MM.1S (cell line): ENCODE measurements around the gene CASR.

Experiments
- DNase-seq: peaks from one replicate; pipeline ENCODE4 v3.0.0-alpha.2; 2015
- H2AFZ ChIP-seq: fragments of 300-600 bp; sonication (generic); 2 replicates; pipeline ENCODE4 v1.6.0; 2016; ENCODE audit warnings: antibody characterized with exemption, low read length
- H3F3A ChIP-seq: fragments of 300-600 bp; sonication (generic); 2 replicates; pipeline ENCODE4 v1.6.1; 2016; ENCODE audit warnings: mild to moderate bottlenecking, antibody characterized with exemption, low read length, moderate library complexity, mixed read lengths; ENCODE audit not compliant: insufficient read depth
- H3K27ac ChIP-seq: fragments of 300-600 bp; sonication (generic); 2 replicates; pipeline ENCODE4 v1.5.1; 2016; ENCODE audit warnings: mild to moderate bottlenecking, low read length
- H3K27me3 ChIP-seq: fragments of 300-600 bp; sonication (generic); replicated peaks from 2 replicates; pipeline ENCODE4 v1.6.0; 2016; ENCODE audit warnings: low read length; ENCODE audit not compliant: insufficient read depth
- H3K36me3 ChIP-seq: fragments of 300-600 bp; sonication (generic); replicated peaks from 2 replicates; pipeline ENCODE4 v1.6.1; 2016; ENCODE audit warnings: mild to moderate bottlenecking, low read length, mixed read lengths; ENCODE audit not compliant: insufficient read depth
- H3K4me1 ChIP-seq: fragments of 300-600 bp; sonication (generic); 2 replicates; pipeline ENCODE4 v1.6.1; 2016; ENCODE audit warnings: low read length, mixed read lengths
- H3K4me2 ChIP-seq: fragments of 300-600 bp; sonication (generic); 2 replicates; pipeline ENCODE4 v1.6.0; 2016; ENCODE audit warnings: low read depth, low read length
- H3K4me3 ChIP-seq: fragments of 300-600 bp; sonication (generic); 2 replicates; pipeline ENCODE4 v1.5.1; 2016; ENCODE audit warnings: low read length, mixed read lengths
- H3K79me2 ChIP-seq: fragments of 300-600 bp; sonication (generic); 2 replicates; pipeline ENCODE4 v1.6.1; 2016; ENCODE audit warnings: mixed run types, low read length, mixed read lengths
- H3K9ac ChIP-seq: fragments of 300-600 bp; sonication (generic); 2 replicates; pipeline ENCODE4 v1.6.1; 2016; ENCODE audit warnings: low read length, mixed read lengths
- H3K9me2 ChIP-seq: fragments of 300-600 bp; sonication (generic); replicated peaks from 2 replicates; pipeline ENCODE4 v1.6.1; 2016; ENCODE audit warnings: mild to moderate bottlenecking, low read length, mixed read lengths; ENCODE audit not compliant: insufficient read depth
- H3K9me3 ChIP-seq: fragments of 300-600 bp; sonication (generic); replicated peaks from 2 replicates; pipeline ENCODE4 v1.6.1; 2016; ENCODE audit warnings: mild to moderate bottlenecking, low read length, mixed read lengths; ENCODE audit not compliant: insufficient read depth
- H4K20me1 ChIP-seq: fragments of 300-600 bp; sonication (generic); 2 replicates; pipeline ENCODE4 v1.6.1; 2016; ENCODE audit warnings: mild to moderate bottlenecking, low read length, moderate library complexity, mixed read lengths; ENCODE audit not compliant: insufficient read depth
- EZH2 ChIP-seq: fragments of 300-600 bp; sonication (generic); optimal IDR thresholded peaks from 2 replicates; pipeline ENCODE3; 2017; ENCODE audit warnings: low read depth, mild to moderate bottlenecking, antibody characterized with exemption, low read length, mixed read lengths
- EZH2phosphoT487 ChIP-seq: fragments of 300-600 bp; sonication (generic); IDR thresholded peaks from 2 replicates; pipeline ENCODE4 v1.6.1; 2018; ENCODE audit warnings: antibody characterized with exemption, low read length
- TF ChIP-seq, protein P1 (sequence below): fragments of 300-600 bp; sonication (generic); IDR thresholded peaks from 2 replicates; pipeline ENCODE4 v1.5.1; 2016; ENCODE audit warnings: antibody characterized with exemption, low read length, mixed read lengths

CASR gene

DNA sequence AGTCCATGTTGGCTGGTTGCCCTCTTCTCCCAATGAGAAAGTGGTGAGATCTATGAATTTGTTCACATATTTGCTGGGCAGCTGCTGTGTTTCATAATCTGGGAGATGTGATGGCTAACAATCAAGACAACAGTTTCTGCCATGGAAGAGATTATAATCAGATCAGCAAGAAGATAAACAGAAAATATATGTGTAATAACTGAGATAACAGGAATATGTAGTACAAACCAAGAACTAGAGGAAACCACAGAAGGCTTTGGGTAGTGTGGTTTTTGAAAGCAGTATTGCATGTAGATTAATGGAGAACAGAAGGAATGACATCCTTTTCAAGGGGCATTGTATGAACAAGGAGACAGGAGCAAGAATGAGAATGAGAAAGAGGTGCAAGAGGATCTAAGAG, 129.4 kb downstream of the CASR start:
- Histone ChIP-seq H4K20me1 (no peaks in the 10 kb centered on the region), H3K4me3 (no peak overlapping the region), H2AFZ (no peak overlapping the region), H3K4me2 (no peak overlapping the region), H3K4me1 (no peaks in the 10 kb centered on the region), H3K27ac (no peak overlapping the region), H3K36me3 (no peaks in the 10 kb centered on the region), H3F3A (no peaks in the 10 kb centered on the region), H3K79me2 (no peaks in the 10 kb centered on the region), H3K9me2 (no peaks in the 10 kb centered on the region), H3K9me3 (no peaks in the 10 kb centered on the region), H3K9ac (no peak overlapping the region), H3K27me3 (no peaks in the 10 kb centered on the region)
- TF ChIP-seq EZH2phosphoT487, result no peak
- TF ChIP-seq, protein P1, sequence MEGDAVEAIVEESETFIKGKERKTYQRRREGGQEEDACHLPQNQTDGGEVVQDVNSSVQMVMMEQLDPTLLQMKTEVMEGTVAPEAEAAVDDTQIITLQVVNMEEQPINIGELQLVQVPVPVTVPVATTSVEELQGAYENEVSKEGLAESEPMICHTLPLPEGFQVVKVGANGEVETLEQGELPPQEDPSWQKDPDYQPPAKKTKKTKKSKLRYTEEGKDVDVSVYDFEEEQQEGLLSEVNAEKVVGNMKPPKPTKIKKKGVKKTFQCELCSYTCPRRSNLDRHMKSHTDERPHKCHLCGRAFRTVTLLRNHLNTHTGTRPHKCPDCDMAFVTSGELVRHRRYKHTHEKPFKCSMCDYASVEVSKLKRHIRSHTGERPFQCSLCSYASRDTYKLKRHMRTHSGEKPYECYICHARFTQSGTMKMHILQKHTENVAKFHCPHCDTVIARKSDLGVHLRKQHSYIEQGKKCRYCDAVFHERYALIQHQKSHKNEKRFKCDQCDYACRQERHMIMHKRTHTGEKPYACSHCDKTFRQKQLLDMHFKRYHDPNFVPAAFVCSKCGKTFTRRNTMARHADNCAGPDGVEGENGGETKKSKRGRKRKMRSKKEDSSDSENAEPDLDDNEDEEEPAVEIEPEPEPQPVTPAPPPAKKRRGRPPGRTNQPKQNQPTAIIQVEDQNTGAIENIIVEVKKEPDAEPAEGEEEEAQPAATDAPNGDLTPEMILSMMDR, result no peak
- no peak for TF ChIP-seq EZH2
- DNase-seq, result no peak

DNA sequence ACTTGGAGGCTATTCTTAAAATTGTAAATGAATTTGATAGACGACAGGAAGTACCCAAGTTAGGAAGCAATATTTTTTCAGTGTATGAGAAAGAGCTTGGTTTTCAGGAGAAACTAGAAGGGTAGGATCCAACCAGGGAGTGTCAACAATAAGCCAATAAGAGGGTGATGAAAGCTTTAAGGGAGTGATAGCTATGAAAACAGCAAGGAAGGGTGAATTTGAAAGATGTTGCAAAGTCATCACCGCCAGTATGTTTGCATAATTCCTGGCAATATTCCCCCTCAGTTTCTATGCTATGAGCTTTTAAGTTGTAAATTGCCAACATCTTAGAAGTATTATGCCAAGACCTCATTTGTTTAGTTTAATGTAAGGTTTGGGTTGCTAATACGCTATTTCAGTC, 129.8 kb downstream of the CASR start:
- H3K4me2 ChIP-seq, result no peak overlapping the region

GRCh38 chr3:122314228-122314876, 130.9 kb downstream of the CASR start:
- Histone ChIP-seq H4K20me1 (no peaks in the 10 kb centered on the region), H3K27ac (no peak overlapping the region), H3K9ac (no peak overlapping the region), H3K27me3 (no peaks in the 10 kb centered on the region), H3K9me3 (no peaks in the 10 kb centered on the region), H3K9me2 (no peaks in the 10 kb centered on the region), H3K4me2 (no peak overlapping the region), H3K79me2 (no peaks in the 10 kb centered on the region), H3K4me3 (no peak overlapping the region), H3K36me3 (no peaks in the 10 kb centered on the region), H3F3A (no peaks in the 10 kb centered on the region), H2AFZ (no peak overlapping the region), H3K4me1 (no peaks in the 10 kb centered on the region)
- no peak for DNase-seq
- TF ChIP-seq, protein P1, result no peak
- TF ChIP-seq EZH2phosphoT487 (no peak), EZH2 (no peak)

More for the DNA sequence above, 129.8 kb downstream of the CASR start:
- no peak overlapping the region for H3K9ac ChIP-seq
- H3K4me3 ChIP-seq, result no peak overlapping the region
- no peak overlapping the region for H2AFZ ChIP-seq
- H3F3A ChIP-seq, result no peaks in the 10 kb centered on the region
- DNase-seq, result no peak
- no peaks in the 10 kb centered on the region for H4K20me1 ChIP-seq
- H3K27me3 ChIP-seq, result no peaks in the 10 kb centered on the region
- H3K4me1 ChIP-seq, result no peaks in the 10 kb centered on the region
- H3K9me3 ChIP-seq, result no peaks in the 10 kb centered on the region
- H3K36me3 ChIP-seq, result no peaks in the 10 kb centered on the region
- TF ChIP-seq EZH2phosphoT487, result no peak
- TF ChIP-seq, protein P1, result no peak
- no peak for TF ChIP-seq EZH2
- H3K27ac ChIP-seq, result no peak overlapping the region
- no peaks in the 10 kb centered on the region for H3K79me2 ChIP-seq
- H3K9me2 ChIP-seq, result no peaks in the 10 kb centered on the region
